Keratinocyte (primary cell): ENCODE results near the gene SLC22A14. TPM values are rescaled to one million over a fixed set of nuclear protein-coding genes. Genes with fewer than 3 reads are reported as not detected.

Source experiments
- DNase-seq: peaks from one replicate; pipeline ENCODE4 v3.0.0-alpha.2; 2011; ENCODE audit warnings: low read depth, missing footprints, low spot score
- FAIRE-seq: peaks from 2 replicates; lab custom pipeline; 2011; peaks lifted over from hg19 to GRCh38; lab: Jason Lieb, UNC
- H2AFZ ChIP-seq: 2 replicates; pipeline ENCODE4 v1.6.0; 2012; ENCODE audit warnings: low read length, control low read depth, inconsistent platforms; ENCODE audit not compliant: control insufficient read depth
- H3K27ac ChIP-seq: 2 replicates; pipeline ENCODE4 v1.5.1; 2011; ENCODE audit warnings: low read length; ENCODE audit not compliant: control insufficient read depth, insufficient read depth
- H3K27me3 ChIP-seq: 3 replicates; pipeline ENCODE4 v1.6.0; 2011; ENCODE audit warnings: low read length; ENCODE audit not compliant: control insufficient read depth, insufficient read depth; ENCODE audit errors: extremely low read depth
- H3K36me3 ChIP-seq, 2 experiments: 2 replicates in 1 of 2; 3 replicates in 1 of 2; pipeline ENCODE4 v1.5.1; 2011; ENCODE audit warnings: low read length in 2 of 2, mild to moderate bottlenecking in 1 of 2; ENCODE audit not compliant: control insufficient read depth in 2 of 2, insufficient read depth in 2 of 2; ENCODE audit errors: extremely low read depth in 1 of 2
- H3K4me1 ChIP-seq: 3 replicates; pipeline ENCODE4 v1.5.1; 2011; ENCODE audit warnings: low read length; ENCODE audit not compliant: control insufficient read depth, insufficient read depth; ENCODE audit errors: extremely low read depth
- H3K4me2 ChIP-seq: 3 replicates; pipeline ENCODE4 v1.6.0; 2011; ENCODE audit warnings: low read depth, low read length; ENCODE audit not compliant: control insufficient read depth, insufficient read depth; ENCODE audit errors: extremely low read depth
- H3K4me3 ChIP-seq, 3 experiments: fragments of 200-600 bp in 1 of 3; sonication (generic) in 1 of 3; 2 replicates in 2 of 3; 3 replicates in 1 of 3; pipeline ENCODE4 v1.5.1; 2011 to 2016; ENCODE audit warnings: low read length in 3 of 3, mild to moderate bottlenecking in 3 of 3, control low read depth in 2 of 3, inconsistent platforms in 1 of 3, low read depth in 1 of 3, mixed read lengths in 1 of 3, mixed run types in 1 of 3, moderate library complexity in 1 of 3; ENCODE audit not compliant: control insufficient read depth in 2 of 3, insufficient read depth in 2 of 3; ENCODE audit errors: extremely low read depth in 1 of 3
- H3K79me2 ChIP-seq: 2 replicates; pipeline ENCODE4 v1.6.0; 2012; ENCODE audit warnings: low read length; ENCODE audit not compliant: control insufficient read depth, insufficient read depth
- H3K9ac ChIP-seq: 3 replicates; pipeline ENCODE4 v1.6.0; 2011; ENCODE audit warnings: low read length; ENCODE audit not compliant: control insufficient read depth, insufficient read depth; ENCODE audit errors: extremely low read depth
- H3K9me1 ChIP-seq: 3 replicates; pipeline ENCODE4 v1.6.0; 2011; ENCODE audit warnings: low read length; ENCODE audit not compliant: control insufficient read depth, insufficient read depth; ENCODE audit errors: extremely low read depth
- H3K9me3 ChIP-seq: 2 replicates; pipeline ENCODE4 v1.5.1; 2012; ENCODE audit warnings: low read depth, low read length; ENCODE audit not compliant: control insufficient read depth
- H4K20me1 ChIP-seq: 3 replicates; pipeline ENCODE4 v1.6.0; 2011; ENCODE audit warnings: low read length; ENCODE audit not compliant: control insufficient read depth, insufficient read depth; ENCODE audit errors: extremely low read depth
- EZH2 ChIP-seq: IDR thresholded peaks from one replicate; pipeline ENCODE4 v1.6.1; 2012; ENCODE audit warnings: inconsistent platforms, mild to moderate bottlenecking, low read length, moderate library complexity
- dilution Hi-C: fragments of 300-500 bp; cut with MboI; formaldehyde crosslinking; loops from one replicate; pipeline ENCODE4 v1.7.0; 2020; ENCODE audit warnings: low sequenced_read_pairs; ENCODE audit not compliant: extremely low pct_ligation_motif_present
- polyA plus RNA-seq, 5 experiments: library from polyadenylated mRNA; depleted of rRNA in 3 of 5; stranded (reverse) in 3 of 5; stranded (forward) in 1 of 5; unstranded in 1 of 5; fragments of >200 nt; gene quantifications; 1 replicate in 1 of 5; 2 replicates in 3 of 5; 3 replicates in 1 of 5; pipeline versions ENCODE4 v1.2.1 to v1.2.3, GENCODE V29; 2011 to 2012; ENCODE audit warnings: missing spikeins in 2 of 5, low read depth in 1 of 5, low replicate concordance in 1 of 5
- TF ChIP-seq, protein P1 (sequence below), 3 experiments: IDR thresholded peaks in 1 of 3; conservative IDR thresholded peaks in 1 of 3; optimal IDR thresholded peaks in 1 of 3; 2 replicates in 2 of 3; 3 replicates in 1 of 3; pipeline versions ENCODE3 to v1.5.1; 2011; ENCODE audit warnings: low read length in 3 of 3, mild to moderate bottlenecking in 3 of 3, moderate library complexity in 2 of 3, control low read depth in 1 of 3, inconsistent platforms in 1 of 3; ENCODE audit not compliant: insufficient read depth in 2 of 3; ENCODE audit errors: extremely low read depth in 1 of 3

Gene SLC22A14
- polyA plus RNA-seq, 1 donor (not counting 4 experiments of a cell fraction or from before 2014, with no cell fraction given), result 0.20 TPM

DNA sequence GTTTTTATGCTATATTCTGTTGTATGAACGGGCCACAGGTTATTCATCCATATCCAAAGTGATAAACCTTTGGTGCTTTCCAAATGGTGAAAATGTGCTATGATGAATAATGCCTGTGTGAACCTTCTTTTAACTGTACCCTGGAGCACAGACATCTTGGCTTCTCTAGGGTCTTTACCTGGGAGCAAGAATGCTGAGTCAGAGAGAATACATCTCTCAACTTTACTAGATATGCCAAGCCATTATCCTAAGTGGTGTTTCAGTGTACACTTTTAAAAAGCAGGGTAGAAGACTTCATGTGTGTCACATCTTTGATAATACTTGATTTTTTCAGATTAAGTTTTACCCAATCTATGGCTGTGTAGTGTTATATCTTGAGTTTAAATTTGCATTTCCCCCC lies 41.0 kb downstream of the SLC22A14 start:
- H3K27ac ChIP-seq, result no peak overlapping the region
- dilution Hi-C loops, result no loop called here
- FAIRE-seq, result no peak

DNA sequence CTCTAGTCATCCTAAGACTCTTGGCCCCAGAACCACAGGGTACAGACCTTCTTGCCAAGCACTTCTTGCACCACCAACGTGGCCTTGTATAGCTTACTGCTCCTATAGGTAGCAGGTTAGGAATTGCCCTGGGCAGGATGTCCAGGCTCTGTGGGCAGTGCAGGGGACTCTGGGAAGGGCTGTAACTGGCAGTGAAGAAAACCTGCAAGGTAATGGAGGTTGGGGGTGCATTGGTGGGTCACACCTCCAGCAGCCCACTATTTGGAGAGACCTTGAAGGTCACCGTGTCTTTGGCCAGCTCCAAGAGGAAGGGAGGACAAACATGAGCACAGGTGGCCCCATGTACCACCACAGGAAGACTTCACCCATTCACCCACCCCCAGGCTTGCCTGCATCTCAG lies 43.2 kb downstream of the SLC22A14 start:
- Histone ChIP-seq H3K27ac (no peak overlapping the region), H3K9ac (no peak overlapping the region), H3K9me3 (peaks cover 6% of the 10 kb centered on the region), H3K27me3 (no peaks in the 10 kb centered on the region), H3K4me2 (no peak overlapping the region), H4K20me1 (no peaks in the 10 kb centered on the region), H3K4me1 (no peaks in the 10 kb centered on the region), H3K9me1 (no peaks in the 10 kb centered on the region), H2AFZ (no peak overlapping the region), H3K79me2 (no peaks in the 10 kb centered on the region), H3K4me3 (no peak overlapping the region), H3K36me3 (no peaks in the 10 kb centered on the region)
- dilution Hi-C loops, result no loop called here
- no peak for DNase-seq
- FAIRE-seq, result no peak
- TF ChIP-seq EZH2, result no peak
- TF ChIP-seq, protein P1, sequence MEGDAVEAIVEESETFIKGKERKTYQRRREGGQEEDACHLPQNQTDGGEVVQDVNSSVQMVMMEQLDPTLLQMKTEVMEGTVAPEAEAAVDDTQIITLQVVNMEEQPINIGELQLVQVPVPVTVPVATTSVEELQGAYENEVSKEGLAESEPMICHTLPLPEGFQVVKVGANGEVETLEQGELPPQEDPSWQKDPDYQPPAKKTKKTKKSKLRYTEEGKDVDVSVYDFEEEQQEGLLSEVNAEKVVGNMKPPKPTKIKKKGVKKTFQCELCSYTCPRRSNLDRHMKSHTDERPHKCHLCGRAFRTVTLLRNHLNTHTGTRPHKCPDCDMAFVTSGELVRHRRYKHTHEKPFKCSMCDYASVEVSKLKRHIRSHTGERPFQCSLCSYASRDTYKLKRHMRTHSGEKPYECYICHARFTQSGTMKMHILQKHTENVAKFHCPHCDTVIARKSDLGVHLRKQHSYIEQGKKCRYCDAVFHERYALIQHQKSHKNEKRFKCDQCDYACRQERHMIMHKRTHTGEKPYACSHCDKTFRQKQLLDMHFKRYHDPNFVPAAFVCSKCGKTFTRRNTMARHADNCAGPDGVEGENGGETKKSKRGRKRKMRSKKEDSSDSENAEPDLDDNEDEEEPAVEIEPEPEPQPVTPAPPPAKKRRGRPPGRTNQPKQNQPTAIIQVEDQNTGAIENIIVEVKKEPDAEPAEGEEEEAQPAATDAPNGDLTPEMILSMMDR (optimal IDR thresholded peaks at IDR 0.05 in 1 of 3, IDR thresholded peaks at IDR 0.05 in 1 of 3, conservative IDR thresholded peaks at IDR 0.05 in 1 of 3; ENCODE audit: extremely low read depth in 1 of 3, insufficient read depth in 2 of 3, low read length in 3 of 3), result no peak

More for the DNA sequence above, 41.0 kb downstream of the SLC22A14 start:
- Histone ChIP-seq H3K4me2 (no peak overlapping the region), H3K9me1 (no peaks in the 10 kb centered on the region), H3K9me3 (peaks cover 6% of the 10 kb centered on the region), H3K4me3 (no peak overlapping the region), H3K36me3 (no peaks in the 10 kb centered on the region), H4K20me1 (no peaks in the 10 kb centered on the region), H3K79me2 (no peaks in the 10 kb centered on the region), H3K4me1 (no peaks in the 10 kb centered on the region), H3K27me3 (no peaks in the 10 kb centered on the region), H2AFZ (no peak overlapping the region), H3K9ac (no peak overlapping the region)
- TF ChIP-seq EZH2, result no peak
- TF ChIP-seq, protein P1 (optimal IDR thresholded peaks at IDR 0.05 in 1 of 3, IDR thresholded peaks at IDR 0.05 in 1 of 3, conservative IDR thresholded peaks at IDR 0.05 in 1 of 3; ENCODE audit: extremely low read depth in 1 of 3, insufficient read depth in 2 of 3, low read length in 3 of 3), result no peak
- DNase-seq, result no peak
